Measurements from ENCODE around the gene MTCP1.

Gene MTCP1

GRCh38 chrX:155070975-155071693 is at the start of gene MTCP1, which contains the start of the genes BRCC3 and CMC4:
Gene MTCP1, minus strand, starts transcription at chrX:155071136. Its CDS starts 5,126 bp downstream, at chrX:155066010.
Gene BRCC3, plus strand, starts transcription at chrX:155071508. Its CDS starts 20 bp downstream, at chrX:155071528.
Gene CMC4, minus strand, starts transcription at chrX:155071136. Its CDS starts 7,113 bp downstream, at chrX:155064023.
- DNase-seq, result peak; percentile 54 to 55

GRCh38 chrX:155115174-155115819 is 44.4 kb upstream of the MTCP1 start:
- no peak for DNase-seq

- no peak for DNase-seq
Observed at GRCh38 chrX:155113097-155113496, 42.2 kb upstream of the MTCP1 start.

GRCh38 chrX:155112171-155112570 is 41.2 kb upstream of the MTCP1 start:
- no peak for DNase-seq

GRCh38 chrX:155108427-155108826 is 37.5 kb upstream of the MTCP1 start:
- DNase-seq, result no peak

- DNase-seq, result no peak
Observed at GRCh38 chrX:155105919-155106318, 35.0 kb upstream of the MTCP1 start.

GRCh38 chrX:155094468-155095061 is 23.6 kb upstream of the MTCP1 start:
- DNase-seq, result peak; percentile 20 to 43

GRCh38 chrX:155086961-155087735 is 16.2 kb upstream of the MTCP1 start:
- no peak for DNase-seq

GRCh38 chrX:155086202-155086840 is 15.4 kb upstream of the MTCP1 start:
- DNase-seq, result peak; percentile 1 to 3

- DNase-seq, result no peak
Observed at GRCh38 chrX:155071694-155072280, 851 bp upstream of the MTCP1 start.

- DNase-seq, result peak in 1 of 2 experiments; percentile 32
Observed at GRCh38 chrX:155070663-155070974, 317 bp downstream of the MTCP1 start.

GRCh38 chrX:155070038-155070437 is 898 bp downstream of the MTCP1 start:
- peak in 1 of 2 experiments; percentile 26 for DNase-seq

GRCh38 chrX:155069414-155069813 is 1.5 kb downstream of the MTCP1 start:
- DNase-seq, result no peak

GRCh38 chrX:155068165-155068564 is 2.8 kb downstream of the MTCP1 start:
- DNase-seq, result no peak

- no peak for DNase-seq
Observed at GRCh38 chrX:155065035-155065734, 5.8 kb downstream of the MTCP1 start.

GRCh38 chrX:155061760-155062159 is 9.2 kb downstream of the MTCP1 start:
- no peak for DNase-seq

- DNase-seq, result peak; percentile 8 to 23
Observed at GRCh38 chrX:155056877-155057792, 13.8 kb downstream of the MTCP1 start.

- DNase-seq, result no peak
Observed at GRCh38 chrX:155056471-155056870, 14.5 kb downstream of the MTCP1 start.

GRCh38 chrX:155055494-155055893 is 15.4 kb downstream of the MTCP1 start:
- DNase-seq, result no peak

GRCh38 chrX:155054255-155054654 is 16.7 kb downstream of the MTCP1 start:
- DNase-seq, result no peak
